Measurements from ENCODE around the gene NR5A1.
A peak's percentile ranks its signal among the peaks of the same experiment; 100 is the strongest.

- TF ChIP-seq, protein P1, sequence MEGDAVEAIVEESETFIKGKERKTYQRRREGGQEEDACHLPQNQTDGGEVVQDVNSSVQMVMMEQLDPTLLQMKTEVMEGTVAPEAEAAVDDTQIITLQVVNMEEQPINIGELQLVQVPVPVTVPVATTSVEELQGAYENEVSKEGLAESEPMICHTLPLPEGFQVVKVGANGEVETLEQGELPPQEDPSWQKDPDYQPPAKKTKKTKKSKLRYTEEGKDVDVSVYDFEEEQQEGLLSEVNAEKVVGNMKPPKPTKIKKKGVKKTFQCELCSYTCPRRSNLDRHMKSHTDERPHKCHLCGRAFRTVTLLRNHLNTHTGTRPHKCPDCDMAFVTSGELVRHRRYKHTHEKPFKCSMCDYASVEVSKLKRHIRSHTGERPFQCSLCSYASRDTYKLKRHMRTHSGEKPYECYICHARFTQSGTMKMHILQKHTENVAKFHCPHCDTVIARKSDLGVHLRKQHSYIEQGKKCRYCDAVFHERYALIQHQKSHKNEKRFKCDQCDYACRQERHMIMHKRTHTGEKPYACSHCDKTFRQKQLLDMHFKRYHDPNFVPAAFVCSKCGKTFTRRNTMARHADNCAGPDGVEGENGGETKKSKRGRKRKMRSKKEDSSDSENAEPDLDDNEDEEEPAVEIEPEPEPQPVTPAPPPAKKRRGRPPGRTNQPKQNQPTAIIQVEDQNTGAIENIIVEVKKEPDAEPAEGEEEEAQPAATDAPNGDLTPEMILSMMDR (IDR thresholded peaks at IDR 0.05; ENCODE audit: low read depth, low read length, poor library complexity, severe bottlenecking): peak; percentile 42
- no peak for TF ChIP-seq EZH2phosphoT487 (IDR thresholded peaks at IDR 0.05; ENCODE audit: borderline replicate concordance, low read length)
Measured at GRCh38 chr9:124551472-124552272, 44.5 kb upstream of the NR5A1 start.

All from DOHH2 (cell line).